ENCODE results near the gene PBRM1. TPM values are rescaled to one million over a fixed set of nuclear protein-coding genes. Genes with fewer than 3 reads are reported as not detected.

PBRM1 gene
- total and polyA plus RNA-seq, 2 donors (not counting 1 experiment from before 2014, with no cell fraction given), result 37.2 to 97.3 TPM

GRCh38 chr3:52516509-52517195 is 169.1 kb downstream of the PBRM1 start:
- no peaks in the 10 kb centered on the region for H3K36me3 ChIP-seq (ENCODE audit: control insufficient read depth, insufficient read depth, low read length)
- H4K20me1 ChIP-seq (ENCODE audit: control insufficient read depth, extremely low read depth, insufficient read depth, low read length), result no peaks in the 10 kb centered on the region
- no peak for DNase-seq (ENCODE audit: low read depth in 2 of 2)
- no peak overlapping the region for H3K9ac ChIP-seq (ENCODE audit: insufficient read depth, low read length)
- H3K4me2 ChIP-seq (ENCODE audit: extremely low read depth, insufficient read depth, low read length), result no peak overlapping the region
- no peak overlapping the region for H3K4me3 ChIP-seq (replicated peaks in 1 of 4; ENCODE audit: control extremely low read depth in 1 of 4, insufficient read depth in 1 of 4, low read depth in 3 of 4, low read length in 4 of 4)
- peaks cover 8% of the 10 kb centered on the region for H3K27me3 ChIP-seq (ENCODE audit: control insufficient read depth, insufficient read depth, low read length)
- H3K9me3 ChIP-seq (ENCODE audit: control insufficient read depth, insufficient read depth, low read depth, low read length), result no peaks in the 10 kb centered on the region
- H3K4me1 ChIP-seq (ENCODE audit: control insufficient read depth, extremely low read depth, insufficient read depth, low read length), result no peaks in the 10 kb centered on the region
- no peak overlapping the region for H2AFZ ChIP-seq (ENCODE audit: low read length)
- no peaks in the 10 kb centered on the region for H3K79me2 ChIP-seq (ENCODE audit: control insufficient read depth, insufficient read depth, low read length)
- no peak for TF ChIP-seq CTCF (conservative IDR thresholded peaks at IDR 0.05 in 1 of 2, IDR thresholded peaks at IDR 0.05 in 1 of 2; ENCODE audit: low read depth in 1 of 2, low read length in 2 of 2)
- no peak for TF ChIP-seq EZH2 (IDR thresholded peaks at IDR 0.05; ENCODE audit: low read length, missing control alignments)
- H3K27ac ChIP-seq (ENCODE audit: insufficient read depth, low read length), result no peak overlapping the region

GRCh38 chr3:52515192-52515591 is 170.5 kb downstream of the PBRM1 start:
- H3K79me2 ChIP-seq (ENCODE audit: control insufficient read depth, insufficient read depth, low read length), result no peaks in the 10 kb centered on the region
- no peak overlapping the region for H2AFZ ChIP-seq (ENCODE audit: low read length)
- no peak overlapping the region for H3K4me2 ChIP-seq (ENCODE audit: extremely low read depth, insufficient read depth, low read length)
- no peaks in the 10 kb centered on the region for H3K9me3 ChIP-seq (ENCODE audit: control insufficient read depth, insufficient read depth, low read depth, low read length)
- no peak overlapping the region for H3K27ac ChIP-seq (ENCODE audit: insufficient read depth, low read length)
- no peaks in the 10 kb centered on the region for H3K36me3 ChIP-seq (ENCODE audit: control insufficient read depth, insufficient read depth, low read length)
- no peaks in the 10 kb centered on the region for H3K4me1 ChIP-seq (ENCODE audit: control insufficient read depth, extremely low read depth, insufficient read depth, low read length)
- no peak overlapping the region for H3K4me3 ChIP-seq (replicated peaks in 1 of 4; ENCODE audit: control extremely low read depth in 1 of 4, insufficient read depth in 1 of 4, low read depth in 3 of 4, low read length in 4 of 4)
- no peak for DNase-seq (ENCODE audit: low read depth in 2 of 2)
- no peak overlapping the region for H3K9ac ChIP-seq (ENCODE audit: insufficient read depth, low read length)
- H3K27me3 ChIP-seq (ENCODE audit: control insufficient read depth, insufficient read depth, low read length), result peaks cover 8% of the 10 kb centered on the region
- TF ChIP-seq EZH2 (IDR thresholded peaks at IDR 0.05; ENCODE audit: low read length, missing control alignments) (no peak), CTCF (conservative IDR thresholded peaks at IDR 0.05 in 1 of 2, IDR thresholded peaks at IDR 0.05 in 1 of 2; ENCODE audit: low read depth in 1 of 2, low read length in 2 of 2) (no peak)
- no peaks in the 10 kb centered on the region for H4K20me1 ChIP-seq (ENCODE audit: control insufficient read depth, extremely low read depth, insufficient read depth, low read length)

GRCh38 chr3:52514576-52514975 is 171.1 kb downstream of the PBRM1 start:
- Histone ChIP-seq H4K20me1 (ENCODE audit: control insufficient read depth, extremely low read depth, insufficient read depth, low read length) (no peaks in the 10 kb centered on the region), H3K79me2 (ENCODE audit: control insufficient read depth, insufficient read depth, low read length) (no peaks in the 10 kb centered on the region), H2AFZ (ENCODE audit: low read length) (no peak overlapping the region), H3K9me3 (ENCODE audit: control insufficient read depth, insufficient read depth, low read depth, low read length) (no peaks in the 10 kb centered on the region), H3K27me3 (ENCODE audit: control insufficient read depth, insufficient read depth, low read length) (peaks cover 8% of the 10 kb centered on the region), H3K4me1 (ENCODE audit: control insufficient read depth, extremely low read depth, insufficient read depth, low read length) (no peaks in the 10 kb centered on the region), H3K36me3 (ENCODE audit: control insufficient read depth, insufficient read depth, low read length) (no peaks in the 10 kb centered on the region), H3K27ac (ENCODE audit: insufficient read depth, low read length) (no peak overlapping the region), H3K4me2 (ENCODE audit: extremely low read depth, insufficient read depth, low read length) (no peak overlapping the region), H3K4me3 (replicated peaks in 1 of 4; ENCODE audit: control extremely low read depth in 1 of 4, insufficient read depth in 1 of 4, low read depth in 3 of 4, low read length in 4 of 4) (no peak overlapping the region), H3K9ac (ENCODE audit: insufficient read depth, low read length) (no peak overlapping the region)
- TF ChIP-seq EZH2 (IDR thresholded peaks at IDR 0.05; ENCODE audit: low read length, missing control alignments), result no peak
- TF ChIP-seq CTCF (conservative IDR thresholded peaks at IDR 0.05 in 1 of 2, IDR thresholded peaks at IDR 0.05 in 1 of 2; ENCODE audit: low read depth in 1 of 2, low read length in 2 of 2), result no peak
- DNase-seq (ENCODE audit: low read depth in 2 of 2), result no peak

All from fibroblast of lung (primary cell).